Lung microvascular endothelial cell (primary cell): ENCODE measurements around the gene HIP1R. TPM values are rescaled to one million over a fixed set of nuclear protein-coding genes. Genes with fewer than 3 reads are reported as not detected.
A peak's percentile ranks its signal among the peaks of the same experiment; 100 is the strongest.
"Not testable (repeated sequence)": the region's sequence is repeated elsewhere in the genome, so short reads cannot be mapped to it uniquely, and the experiment has no call there.

Experiments
- DNase-seq, 2 donors: peaks; one replicate each; pipeline versions ENCODE4 v3.0.0 to v3.0.0-alpha.2; 2010; ENCODE audit warnings: low read depth in 2 of 2
- total RNA-seq: library from RNA; depleted of rRNA; stranded (reverse); fragments of >200 nt; gene quantifications from 2 replicates; pipeline ENCODE4 v1.2.1, GENCODE V29; 2014

Gene HIP1R
- total RNA-seq, 1 donor from 2014 or later: 28.2 TPM

DNA sequence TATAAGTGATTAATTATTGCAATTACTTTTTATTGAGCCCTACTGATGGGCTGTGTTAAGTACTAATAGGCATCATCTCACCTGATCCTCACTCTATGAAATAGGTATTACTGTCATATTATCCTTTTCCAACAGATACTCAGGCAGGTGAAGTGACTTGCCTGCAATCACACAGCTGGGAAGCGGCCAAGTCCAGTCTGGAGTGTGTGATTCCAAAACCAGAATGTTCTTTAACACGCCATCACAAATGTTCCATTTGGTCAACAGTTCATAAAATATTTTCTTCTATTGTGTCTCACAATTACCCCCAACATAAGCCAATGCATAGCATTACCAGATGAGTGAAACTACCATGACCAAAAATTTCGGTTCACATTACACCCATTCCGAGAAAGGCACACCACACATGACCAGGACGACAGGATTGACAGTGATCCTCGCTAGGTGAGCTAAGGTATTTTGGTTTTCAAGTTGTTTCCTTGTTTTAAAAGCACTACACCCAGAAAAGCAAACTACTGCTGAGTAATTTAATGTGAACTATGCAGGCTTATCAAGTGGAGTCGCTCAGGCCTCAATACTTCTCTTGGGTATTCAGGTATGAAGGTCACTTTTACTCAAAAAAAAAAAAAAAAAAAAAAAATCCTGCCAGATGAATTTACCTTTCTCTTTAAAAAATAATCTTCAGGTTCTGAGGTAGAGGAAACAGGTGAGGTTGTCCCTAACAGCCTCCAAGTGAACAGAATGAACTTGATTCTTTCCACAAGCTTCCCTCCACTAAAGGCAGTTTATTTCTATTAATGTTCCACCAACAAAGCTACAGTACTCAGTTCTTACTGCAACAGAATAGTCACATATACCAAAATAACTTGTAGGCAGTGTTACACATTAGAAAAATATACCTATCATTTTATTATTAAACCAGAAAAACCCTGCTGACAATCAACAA lies 58.2 kb downstream of the HIP1R start:
- no peak for DNase-seq

- no peak for DNase-seq
Measured at GRCh38 chr12:122894193-122895121, 59.2 kb downstream of the HIP1R start.

DNA sequence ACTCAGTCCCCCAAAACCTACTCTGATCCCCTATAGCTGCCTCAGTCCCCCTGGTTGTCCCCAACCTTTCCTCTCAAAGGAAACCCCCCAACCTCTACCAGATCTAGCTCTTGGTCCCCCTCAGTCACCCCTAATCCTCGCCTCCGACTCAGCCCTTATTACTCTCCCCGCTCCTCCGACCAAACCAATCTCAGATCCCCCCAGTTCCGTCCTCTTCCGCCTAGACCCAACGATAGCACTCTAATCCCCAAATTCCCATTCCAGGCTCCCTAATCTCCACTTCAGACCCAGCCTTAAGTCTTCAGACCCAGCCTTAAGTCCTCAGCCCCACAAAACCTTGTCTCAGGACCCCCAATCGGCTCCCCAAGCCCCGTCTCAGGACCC lies 60.1 kb downstream of the HIP1R start:
- peak in 1 of 2 donors; percentile 33 for DNase-seq

DNA sequence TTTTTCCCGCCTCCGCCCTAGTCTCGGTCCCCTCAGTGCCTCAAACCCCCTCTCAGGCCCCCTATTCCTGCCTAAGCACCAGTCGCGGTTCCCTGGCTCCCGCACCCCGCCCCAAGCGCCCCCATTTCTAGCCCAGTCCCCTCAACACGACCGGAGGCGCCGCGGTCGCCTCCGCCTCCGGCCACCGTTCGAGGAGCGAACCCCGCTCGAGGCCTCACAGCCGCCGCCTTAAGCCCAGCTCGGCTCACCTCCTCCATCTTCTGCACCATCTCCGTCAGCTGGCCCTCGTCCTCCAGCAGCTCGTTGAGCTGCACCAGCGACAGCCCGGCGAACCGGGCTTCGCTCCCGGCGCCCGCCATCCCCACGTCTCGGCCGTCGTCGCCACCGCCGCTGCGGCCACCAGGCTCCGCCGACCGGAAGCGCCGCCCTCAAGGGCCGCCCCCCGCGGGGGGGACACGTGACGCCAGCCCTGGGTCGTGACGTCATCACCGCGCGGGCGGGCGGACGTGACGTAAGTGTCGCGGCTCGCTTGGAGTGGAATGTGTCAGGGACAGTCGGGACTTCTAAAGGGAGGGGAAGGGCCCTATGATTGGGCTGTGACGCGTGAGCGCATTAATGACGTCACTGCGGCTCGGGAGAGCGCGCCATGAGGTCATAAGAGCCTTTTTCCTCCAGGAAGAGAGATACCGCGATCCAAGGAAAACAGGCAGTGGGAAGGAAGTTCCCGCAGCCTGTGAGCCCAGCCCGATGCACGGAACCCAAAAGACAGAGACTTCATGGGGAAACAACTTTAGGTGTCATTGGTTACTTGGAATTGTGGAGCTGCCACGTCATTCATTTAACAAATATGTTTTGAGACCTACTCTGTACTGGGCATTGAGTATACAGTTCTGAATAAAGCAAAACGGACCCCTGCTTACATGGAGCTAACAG lies 60.7 kb downstream of the HIP1R start, which contains the start of gene VPS37B:
Gene VPS37B (minus strand): TSS at position 421 of the 933 bp plus-strand sequence. CDS start 62 bp downstream, at position 359.
- peak; percentile 92 to 93 for DNase-seq

GRCh38 chr12:122896662-122897061 lies 61.4 kb downstream of the HIP1R start:
- no peak for DNase-seq

DNA sequence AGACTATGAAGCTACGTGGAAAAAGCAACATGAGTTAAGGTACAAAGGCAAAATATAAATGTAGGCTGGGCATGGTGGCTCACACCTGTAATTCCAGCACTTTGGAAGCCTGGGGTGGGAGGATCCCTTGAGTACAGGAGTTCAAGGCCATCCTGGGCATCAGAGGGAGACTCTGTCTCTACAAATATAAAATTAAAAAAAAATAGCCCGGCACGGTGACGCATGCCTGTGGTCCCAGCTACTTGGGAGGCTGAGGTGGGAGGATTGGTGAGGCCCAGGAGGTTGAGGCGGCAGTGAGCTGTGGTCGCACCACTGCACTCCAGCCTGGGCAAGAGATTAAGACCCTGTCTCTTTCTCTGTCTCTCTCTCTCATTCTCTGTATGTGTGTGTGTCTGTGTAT lies 64.6 kb downstream of the HIP1R start:
- DNase-seq: no peak

DNA sequence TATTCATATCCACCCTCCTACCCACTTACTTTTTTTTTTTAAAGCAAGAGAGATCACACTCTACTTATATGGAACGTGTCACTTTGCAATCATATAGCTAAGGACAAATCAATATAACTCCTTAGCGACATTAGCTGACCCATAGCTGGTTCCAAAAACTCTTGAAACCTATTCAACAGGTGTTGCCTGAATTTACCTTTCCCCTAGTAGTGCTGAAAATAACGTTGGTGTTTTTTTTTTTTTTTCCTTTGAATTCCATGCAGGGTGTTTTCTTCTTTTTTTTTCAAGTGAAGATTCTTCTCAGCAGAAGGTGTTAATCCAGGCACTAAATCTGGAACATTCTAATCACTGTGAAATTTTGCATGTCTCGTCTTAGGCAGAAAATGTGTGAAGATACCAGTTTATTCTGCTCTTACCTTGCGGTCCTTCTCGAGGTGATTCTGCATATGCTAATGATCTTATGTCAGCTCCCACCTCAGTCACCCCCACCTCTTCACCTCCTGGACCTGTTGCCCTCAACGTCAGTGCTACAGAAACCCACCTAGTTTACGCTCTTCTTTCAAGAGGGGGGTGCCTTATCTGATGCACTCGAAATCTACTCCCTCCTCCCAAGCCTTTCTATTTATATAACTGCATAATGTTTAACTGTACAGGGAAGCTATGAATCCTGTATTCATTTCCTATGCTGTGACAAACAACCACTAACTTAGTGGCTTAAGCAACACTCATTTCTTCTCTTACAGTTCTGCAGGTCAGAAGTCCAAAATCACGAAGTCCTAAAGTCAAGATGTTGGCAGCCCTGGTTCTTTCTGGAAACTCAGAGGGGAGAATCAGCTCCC lies 67.8 kb downstream of the HIP1R start:
- no peak for DNase-seq

GRCh38 chr12:122903693-122904034 lies 68.4 kb downstream of the HIP1R start:
- no peak for DNase-seq

DNA sequence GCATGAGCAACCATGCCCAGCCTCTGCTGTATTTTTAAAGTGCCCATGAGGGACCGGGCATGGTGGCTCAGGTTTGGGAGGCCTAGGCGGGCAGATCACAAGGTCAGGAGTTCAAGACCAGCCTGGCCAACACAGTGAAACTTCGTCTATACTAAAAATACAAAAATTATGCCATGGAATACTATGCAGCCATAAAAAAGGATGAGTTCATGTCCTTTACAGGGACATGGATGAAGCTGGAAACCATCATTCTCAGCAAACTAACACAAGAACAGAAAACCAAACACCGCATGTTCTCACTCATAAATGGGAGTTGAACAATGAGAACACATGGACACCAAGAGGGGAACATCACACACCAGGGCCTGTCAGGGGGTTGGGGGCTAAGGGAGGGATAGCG lies 70.0 kb downstream of the HIP1R start:
- DNase-seq: not testable (repeated sequence)

DNA sequence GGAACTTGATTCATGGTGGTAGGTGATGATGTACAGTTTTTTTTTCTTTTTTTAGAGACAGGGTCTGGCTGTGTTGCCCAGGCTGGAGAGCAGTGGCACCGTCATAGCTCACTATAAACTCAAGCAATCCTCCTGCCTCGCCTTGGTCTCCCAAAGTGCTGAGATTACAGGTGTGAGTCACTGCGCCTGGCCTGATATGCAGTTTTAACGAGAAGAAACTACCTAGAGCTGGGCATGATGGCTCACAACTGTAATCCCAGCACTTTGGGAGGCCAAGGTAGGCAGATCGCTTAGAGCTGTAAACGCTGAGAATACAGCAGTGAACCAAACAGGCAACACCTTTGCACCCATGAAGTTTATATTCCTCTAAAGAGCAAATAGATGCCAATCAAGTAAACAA lies 73.7 kb downstream of the HIP1R start:
- no peak for DNase-seq

GRCh38 chr12:122909442-122910288 lies 74.4 kb downstream of the HIP1R start:
- DNase-seq: peak in 1 of 2 donors; percentile 24

Other genes with a start within 250 kb of the HIP1R start
- not detected in 2 replicates for gene HCAR2, start 132.1 kb upstream of the HIP1R start, total RNA-seq
- gene HCAR3, start 118.6 kb upstream of the HIP1R start, total RNA-seq: not detected in 2 replicates
- under 0.01 TPM in 1 of 2 replicates, not detected in the other for gene HCAR1, start 104.6 kb upstream of the HIP1R start, total RNA-seq
- gene DENR, start 82.6 kb upstream of the HIP1R start, total RNA-seq: 25.6 and 27.7 TPM in 2 replicates
- gene CCDC62, start 60.9 kb upstream of the HIP1R start, total RNA-seq: 0.22 and 0.40 TPM in 2 replicates
- 9.1 and 9.6 TPM in 2 replicates for gene VPS37B, start 60.7 kb downstream of the HIP1R start, total RNA-seq
- 5.0 TPM in 2 replicates for gene ABCB9, start 131.0 kb downstream of the HIP1R start, total RNA-seq
- 7.2 and 9.1 TPM in 2 replicates for gene OGFOD2, start 139.8 kb downstream of the HIP1R start, total RNA-seq
- 145 and 160 TPM in 2 replicates for gene ARL6IP4, start 145.2 kb downstream of the HIP1R start, total RNA-seq